ENCODE measurements around the gene EBF3.

DNA sequence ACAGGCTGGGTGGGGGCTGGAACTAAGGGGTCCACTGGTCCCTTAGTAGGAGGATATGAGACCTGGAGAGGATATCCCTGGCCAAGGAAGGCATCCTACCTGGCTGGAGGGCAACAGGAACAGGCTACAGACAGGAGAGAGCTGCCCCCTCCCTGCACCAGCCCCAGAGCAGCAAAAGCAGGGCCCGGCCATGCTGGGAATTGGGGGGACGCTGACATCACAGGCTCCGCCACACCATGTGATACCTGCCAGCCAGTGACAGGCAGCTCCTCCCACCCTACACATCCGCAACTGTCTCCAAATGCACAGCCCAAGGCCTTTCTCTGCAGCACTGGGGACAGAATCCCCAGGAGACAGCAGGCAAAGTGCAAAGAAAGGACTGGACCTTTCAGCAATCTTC, 100.0 kb downstream of the EBF3 start:
- TF ChIP-seq, protein P1, sequence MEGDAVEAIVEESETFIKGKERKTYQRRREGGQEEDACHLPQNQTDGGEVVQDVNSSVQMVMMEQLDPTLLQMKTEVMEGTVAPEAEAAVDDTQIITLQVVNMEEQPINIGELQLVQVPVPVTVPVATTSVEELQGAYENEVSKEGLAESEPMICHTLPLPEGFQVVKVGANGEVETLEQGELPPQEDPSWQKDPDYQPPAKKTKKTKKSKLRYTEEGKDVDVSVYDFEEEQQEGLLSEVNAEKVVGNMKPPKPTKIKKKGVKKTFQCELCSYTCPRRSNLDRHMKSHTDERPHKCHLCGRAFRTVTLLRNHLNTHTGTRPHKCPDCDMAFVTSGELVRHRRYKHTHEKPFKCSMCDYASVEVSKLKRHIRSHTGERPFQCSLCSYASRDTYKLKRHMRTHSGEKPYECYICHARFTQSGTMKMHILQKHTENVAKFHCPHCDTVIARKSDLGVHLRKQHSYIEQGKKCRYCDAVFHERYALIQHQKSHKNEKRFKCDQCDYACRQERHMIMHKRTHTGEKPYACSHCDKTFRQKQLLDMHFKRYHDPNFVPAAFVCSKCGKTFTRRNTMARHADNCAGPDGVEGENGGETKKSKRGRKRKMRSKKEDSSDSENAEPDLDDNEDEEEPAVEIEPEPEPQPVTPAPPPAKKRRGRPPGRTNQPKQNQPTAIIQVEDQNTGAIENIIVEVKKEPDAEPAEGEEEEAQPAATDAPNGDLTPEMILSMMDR (IDR thresholded peaks at IDR 0.05 in 4 of 5, conservative IDR thresholded peaks at IDR 0.05 in 1 of 5), result no peak
- no peak for TF ChIP-seq POLR2A (IDR thresholded peaks at IDR 0.05)

All from gastrocnemius medialis (tissue), 4 donors.